Stimulated activated CD8-positive, alpha-beta memory T cell treated with anti-CD3 and anti-CD28 coated beads, Interleukin-2, amount 100 ng/mL, for 48 hours (primary cell): ENCODE measurements around the gene HTT-AS.
"Not testable (repeated sequence)": the region's sequence is repeated elsewhere in the genome, so short reads cannot be mapped to it uniquely, and the experiment has no call there.

Experiments used
- DNase-seq, 2 donors: peaks; one replicate each; pipeline ENCODE4 v3.0.0-alpha.2; 2020; ENCODE audit warnings: low read depth in 2 of 2

Gene HTT-AS

DNA sequence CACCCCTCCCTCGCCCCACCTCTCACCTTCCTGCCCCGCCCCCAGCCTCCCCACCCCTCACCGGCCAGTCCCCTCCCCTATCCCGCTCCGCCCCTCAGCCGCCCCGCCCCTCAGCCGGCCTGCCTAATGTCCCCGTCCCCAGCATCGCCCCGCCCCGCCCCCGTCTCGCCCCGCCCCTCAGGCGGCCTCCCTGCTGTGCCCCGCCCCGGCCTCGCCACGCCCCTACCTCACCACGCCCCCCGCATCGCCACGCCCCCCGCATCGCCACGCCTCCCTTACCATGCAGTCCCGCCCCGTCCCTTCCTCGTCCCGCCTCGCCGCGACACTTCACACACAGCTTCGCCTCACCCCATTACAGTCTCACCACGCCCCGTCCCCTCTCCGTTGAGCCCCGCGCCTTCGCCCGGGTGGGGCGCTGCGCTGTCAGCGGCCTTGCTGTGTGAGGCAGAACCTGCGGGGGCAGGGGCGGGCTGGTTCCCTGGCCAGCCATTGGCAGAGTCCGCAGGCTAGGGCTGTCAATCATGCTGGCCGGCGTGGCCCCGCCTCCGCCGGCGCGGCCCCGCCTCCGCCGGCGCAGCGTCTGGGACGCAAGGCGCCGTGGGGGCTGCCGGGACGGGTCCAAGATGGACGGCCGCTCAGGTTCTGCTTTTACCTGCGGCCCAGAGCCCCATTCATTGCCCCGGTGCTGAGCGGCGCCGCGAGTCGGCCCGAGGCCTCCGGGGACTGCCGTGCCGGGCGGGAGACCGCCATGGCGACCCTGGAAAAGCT, at the start of gene HTT-AS, which contains the start of gene HTT:
TSS of gene HTT-AS (minus strand) at position 461 of the 768 bp plus-strand sequence.
TSS of gene HTT (plus strand) at position 604 of the 768 bp plus-strand sequence. CDS start at position 749, 145 bp downstream.
- peak; percentile 97 to 98 for DNase-seq

DNA sequence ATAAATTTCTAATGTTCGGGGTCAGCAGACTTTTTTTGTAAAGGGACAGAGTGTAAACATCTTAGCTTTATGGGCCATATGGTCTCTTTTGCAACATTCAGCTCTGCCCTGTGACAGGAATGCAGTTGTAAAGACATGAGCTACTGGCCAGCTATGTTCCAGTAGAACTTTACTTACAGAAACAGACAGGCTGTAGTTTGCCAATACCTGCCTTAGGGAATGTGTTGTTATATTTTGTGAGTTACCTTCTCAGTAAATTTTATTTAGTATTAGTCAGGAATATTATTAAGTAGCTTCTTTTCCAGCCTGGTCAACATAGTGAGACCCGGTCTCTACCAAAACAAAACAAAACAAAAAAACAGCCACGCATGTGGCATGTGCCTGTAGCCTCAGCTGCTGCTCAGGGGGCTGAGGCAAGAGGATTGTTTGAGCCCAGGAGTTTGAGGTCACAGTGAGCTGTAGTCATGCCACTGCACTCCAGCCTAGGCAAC, 48.9 kb upstream of the HTT-AS start:
- DNase-seq, result no peak

DNA sequence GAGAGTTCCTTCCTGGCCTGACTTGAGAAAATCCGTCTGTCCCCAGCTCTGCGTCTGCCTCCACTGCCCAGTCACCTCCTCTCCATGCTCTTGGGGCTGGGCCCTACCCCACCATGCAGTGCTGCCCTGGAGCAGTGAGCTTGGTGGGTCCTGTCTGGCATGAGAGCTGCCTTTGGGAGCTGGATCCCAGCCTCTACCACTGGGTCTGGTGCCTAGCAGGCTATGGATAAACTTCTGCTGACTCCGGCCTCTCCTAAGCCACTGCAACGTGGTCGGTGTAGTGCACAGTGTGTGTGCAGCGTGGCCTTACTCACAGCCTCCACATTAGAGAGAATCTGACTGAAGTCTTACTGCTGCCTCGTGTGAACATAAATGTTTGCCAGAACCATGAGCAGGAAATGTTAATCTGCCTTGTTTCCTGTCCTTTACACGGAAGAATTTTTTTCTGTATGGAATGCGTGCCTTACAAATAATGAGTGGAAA, 47.8 kb upstream of the HTT-AS start:
- no peak for DNase-seq

DNA sequence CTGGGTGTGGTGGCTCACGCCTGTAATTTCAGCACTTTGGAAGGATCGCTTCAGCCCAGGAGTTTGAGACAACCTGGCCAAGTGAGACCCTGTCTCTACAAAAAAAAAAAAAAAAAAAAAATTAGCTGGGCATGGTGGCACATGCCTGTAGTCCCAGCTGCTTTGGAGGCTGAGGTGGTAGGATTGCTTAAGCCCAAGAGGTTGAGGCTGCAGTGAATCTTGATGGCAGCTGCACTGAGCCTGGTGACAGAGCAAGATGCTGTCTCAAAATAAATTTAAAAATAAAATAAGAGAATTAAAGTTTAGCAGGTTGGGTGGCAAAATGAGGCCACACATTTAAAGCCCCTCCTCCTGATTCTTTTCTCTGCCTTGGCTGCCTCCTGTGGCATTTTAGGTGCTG, 47.3 kb upstream of the HTT-AS start:
- no peak for DNase-seq

DNA sequence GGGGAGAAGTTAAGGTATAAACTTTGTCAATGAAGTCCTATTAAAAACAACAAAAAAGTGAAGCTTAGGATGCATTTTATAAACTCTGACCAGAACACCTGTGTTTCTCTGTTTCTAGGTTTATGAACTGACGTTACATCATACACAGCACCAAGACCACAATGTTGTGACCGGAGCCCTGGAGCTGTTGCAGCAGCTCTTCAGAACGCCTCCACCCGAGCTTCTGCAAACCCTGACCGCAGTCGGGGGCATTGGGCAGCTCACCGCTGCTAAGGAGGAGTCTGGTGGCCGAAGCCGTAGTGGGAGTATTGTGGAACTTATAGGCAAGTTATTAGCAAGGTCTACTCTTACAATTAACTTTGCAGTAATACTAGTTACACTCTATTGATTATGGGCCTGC, 46.8 kb upstream of the HTT-AS start:
- no peak for DNase-seq

DNA sequence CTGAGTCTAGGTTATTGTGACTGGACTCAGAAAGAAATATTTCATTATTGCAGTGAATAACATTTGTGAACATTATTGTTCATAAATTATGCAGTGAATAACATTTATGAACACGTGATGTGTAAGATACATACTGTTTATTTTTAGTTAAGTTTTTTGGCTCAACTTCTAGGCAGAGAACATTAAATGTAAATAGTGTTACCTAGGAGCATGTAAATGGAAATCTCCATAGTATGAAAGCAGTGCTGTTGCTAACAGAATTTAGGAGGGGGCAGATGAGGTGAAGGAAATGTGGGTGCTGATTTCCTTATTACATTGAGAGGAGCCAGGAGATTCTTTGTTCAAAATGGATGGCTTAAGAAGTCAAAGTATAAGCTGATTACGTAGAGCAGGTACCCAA, 45.1 kb upstream of the HTT-AS start:
- no peak for DNase-seq

DNA sequence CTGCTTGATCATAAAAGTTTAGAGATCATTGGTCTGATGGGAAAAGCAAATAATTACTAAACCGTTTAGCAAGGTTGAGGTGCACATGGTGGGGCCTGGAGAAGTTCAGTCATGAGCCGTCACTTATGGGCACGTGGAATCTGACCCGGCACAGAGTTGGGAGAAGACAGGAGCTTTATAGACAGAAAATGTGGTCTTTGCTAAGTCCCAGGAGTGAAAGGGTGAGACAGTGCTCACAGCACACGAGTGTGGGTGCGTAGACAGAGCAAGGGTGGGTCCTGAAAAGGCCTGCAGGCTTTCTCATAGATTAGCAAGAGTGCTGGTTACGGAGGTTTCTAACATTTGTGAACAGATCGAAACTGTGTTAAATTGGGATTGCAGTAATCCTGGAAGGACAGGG, 44.0 kb upstream of the HTT-AS start:
- DNase-seq, result no peak

DNA sequence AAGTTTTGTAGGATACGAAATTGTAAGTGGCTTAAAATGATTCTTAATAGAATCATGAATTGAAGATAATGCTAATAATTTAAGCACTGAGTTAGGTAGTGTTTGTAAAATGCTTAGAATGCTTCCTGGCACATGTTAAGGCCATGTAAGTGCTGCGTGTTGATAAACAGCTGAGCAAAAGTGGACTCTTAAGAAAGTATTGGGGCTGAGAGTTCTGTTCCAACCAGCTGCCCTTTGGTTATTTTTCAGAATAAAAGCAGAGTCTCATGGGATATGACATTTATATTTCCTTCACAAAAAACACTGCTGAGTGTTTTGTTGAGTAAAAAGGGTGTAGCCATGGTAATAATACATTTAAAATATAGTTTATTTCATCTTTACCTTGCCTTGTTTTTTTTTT, 42.6 kb upstream of the HTT-AS start:
- no peak for DNase-seq

DNA sequence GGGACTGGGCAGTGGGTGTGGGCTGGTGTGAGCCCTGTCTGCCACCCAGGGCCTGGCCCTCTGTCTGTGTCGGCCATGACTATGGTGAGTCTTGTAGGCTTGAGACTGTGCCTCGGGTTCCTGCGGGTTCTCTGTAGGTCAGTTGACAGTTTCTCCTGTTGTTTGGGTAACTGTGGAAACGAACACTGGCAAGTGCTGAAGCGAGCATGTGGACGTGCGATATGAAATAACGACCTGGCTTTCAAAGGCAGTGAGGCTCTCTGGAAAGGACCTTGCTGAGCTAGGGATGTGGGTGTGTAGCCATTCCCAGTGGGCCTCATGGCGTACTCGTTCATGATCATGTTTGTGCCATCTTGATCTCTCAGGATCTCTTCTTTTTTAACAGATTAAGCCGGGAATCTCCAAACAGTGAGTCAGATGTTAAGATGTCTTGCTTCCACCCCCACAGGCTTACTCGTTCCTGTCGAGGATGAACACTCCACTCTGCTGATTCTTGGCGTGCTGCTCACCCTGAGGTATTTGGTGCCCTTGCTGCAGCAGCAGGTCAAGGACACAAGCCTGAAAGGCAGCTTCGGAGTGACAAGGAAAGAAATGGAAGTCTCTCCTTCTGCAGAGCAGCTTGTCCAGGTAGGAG, 41.4 kb upstream of the HTT-AS start:
- no peak for DNase-seq

DNA sequence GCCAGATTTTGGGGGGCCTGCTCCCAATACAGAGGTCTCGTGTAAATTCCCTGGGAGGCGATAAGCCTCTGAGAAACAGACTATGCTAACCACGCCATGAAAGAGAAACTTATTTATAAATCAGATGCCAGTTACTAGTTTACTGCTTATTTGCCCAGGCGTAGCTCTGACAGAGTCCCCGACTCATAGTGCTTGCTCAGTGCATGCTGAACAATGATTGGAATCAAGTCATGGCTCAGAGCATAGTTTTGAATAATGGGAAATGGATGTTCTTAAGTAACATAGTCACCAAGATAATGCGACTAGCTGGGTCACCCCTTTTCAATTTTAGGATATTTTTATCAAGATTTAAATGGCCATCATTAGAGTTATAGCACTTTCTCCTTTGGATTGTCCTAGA, 40.0 kb upstream of the HTT-AS start:
- DNase-seq, result no peak

DNA sequence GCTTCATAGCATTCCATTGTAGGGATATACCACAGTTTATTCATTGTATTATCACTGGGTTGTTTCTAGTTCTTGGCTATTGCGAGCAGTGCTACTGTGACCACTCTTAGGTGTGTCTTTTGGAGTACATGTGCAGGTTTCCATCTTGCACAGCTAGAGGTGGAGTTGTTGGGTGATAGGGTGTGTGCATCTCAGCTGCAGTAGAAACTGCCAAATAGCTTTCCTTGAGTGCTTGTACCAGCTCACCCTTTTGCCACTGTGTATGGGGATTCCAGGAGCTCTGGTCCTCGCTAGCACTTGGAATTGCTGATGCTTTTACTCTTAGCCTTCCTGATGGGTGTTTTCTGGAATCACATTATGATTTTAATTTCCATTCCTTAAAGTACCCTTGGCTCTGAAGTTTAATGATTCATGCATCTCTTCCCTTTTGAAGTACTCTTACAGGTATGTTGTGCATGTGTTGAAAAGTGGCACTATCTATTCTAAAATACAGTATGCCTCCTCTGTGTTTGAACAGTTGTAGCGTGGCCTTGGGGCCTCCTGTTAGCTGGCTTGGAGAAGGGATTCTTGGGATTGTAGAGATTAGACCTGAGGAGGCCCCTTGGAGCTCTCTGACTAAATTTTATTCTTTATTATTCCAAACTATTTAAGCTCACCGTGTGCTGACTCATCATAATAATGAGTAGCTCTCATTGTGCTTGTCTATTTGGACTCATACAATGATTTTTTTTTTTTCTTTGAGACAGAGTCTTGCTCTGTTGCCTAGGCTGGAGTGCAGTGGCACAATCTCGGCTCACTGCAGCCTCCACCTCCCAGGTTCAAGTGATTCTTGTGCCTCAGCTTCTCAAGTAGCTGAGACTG, 38.5 kb upstream of the HTT-AS start:
- no peak for DNase-seq

DNA sequence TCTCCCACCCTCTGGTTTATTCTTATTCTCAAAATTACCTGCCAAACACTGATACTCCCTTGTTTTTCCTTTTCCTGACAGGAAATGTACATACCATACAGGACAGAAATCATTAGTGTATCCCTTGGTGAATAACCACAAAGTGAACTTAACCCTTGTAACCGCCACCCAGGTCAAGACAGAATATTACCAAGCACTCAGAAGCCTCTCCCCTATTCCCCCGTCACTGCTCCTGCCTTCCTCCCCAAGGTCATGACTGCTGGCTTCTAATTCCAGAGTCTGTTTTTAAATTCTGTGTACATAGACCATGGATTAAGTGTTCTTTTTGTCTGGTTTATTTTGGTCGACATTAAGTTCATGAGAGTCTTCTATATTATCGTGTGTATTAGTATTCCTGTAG, 37.9 kb upstream of the HTT-AS start:
- no peak for DNase-seq

DNA sequence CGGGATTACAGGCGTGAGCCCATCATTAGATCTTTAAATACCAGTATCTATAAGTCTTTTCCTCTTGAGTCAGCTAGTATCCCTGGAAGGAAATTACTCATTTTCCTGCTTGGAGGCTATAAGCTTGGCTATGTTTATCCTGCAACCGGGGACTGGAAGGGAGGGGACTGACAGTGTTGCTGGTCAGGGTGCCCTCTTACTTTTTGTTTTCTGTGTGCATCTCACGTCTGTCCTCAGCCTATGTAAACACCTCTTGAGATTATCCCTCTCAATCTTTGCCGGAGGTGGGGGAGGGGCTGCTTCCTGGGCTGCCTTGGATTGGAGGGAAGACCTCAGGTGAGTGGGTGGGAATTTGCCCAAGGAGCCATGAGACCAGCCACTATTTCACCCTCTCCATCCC, 37.1 kb upstream of the HTT-AS start:
- no peak for DNase-seq

DNA sequence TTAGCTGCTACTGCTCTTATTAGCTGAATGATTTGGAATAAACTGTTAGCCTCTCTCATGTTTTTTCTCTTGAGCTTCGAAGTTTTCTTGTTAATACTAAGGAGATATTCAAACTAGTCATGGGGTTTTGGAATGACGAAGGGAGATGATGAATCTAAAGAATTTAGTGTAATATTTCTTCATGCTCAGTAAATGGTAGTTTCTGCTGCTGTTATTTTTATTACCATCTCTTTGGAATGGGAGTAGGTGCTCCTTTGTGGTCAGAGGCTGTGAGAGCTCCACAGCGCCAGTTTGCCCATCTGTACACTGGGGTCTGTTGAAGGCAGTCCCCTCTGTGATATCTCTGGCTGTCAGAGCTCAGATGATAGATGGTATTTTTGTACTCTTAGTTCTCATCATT, 33.9 kb upstream of the HTT-AS start:
- no peak for DNase-seq

DNA sequence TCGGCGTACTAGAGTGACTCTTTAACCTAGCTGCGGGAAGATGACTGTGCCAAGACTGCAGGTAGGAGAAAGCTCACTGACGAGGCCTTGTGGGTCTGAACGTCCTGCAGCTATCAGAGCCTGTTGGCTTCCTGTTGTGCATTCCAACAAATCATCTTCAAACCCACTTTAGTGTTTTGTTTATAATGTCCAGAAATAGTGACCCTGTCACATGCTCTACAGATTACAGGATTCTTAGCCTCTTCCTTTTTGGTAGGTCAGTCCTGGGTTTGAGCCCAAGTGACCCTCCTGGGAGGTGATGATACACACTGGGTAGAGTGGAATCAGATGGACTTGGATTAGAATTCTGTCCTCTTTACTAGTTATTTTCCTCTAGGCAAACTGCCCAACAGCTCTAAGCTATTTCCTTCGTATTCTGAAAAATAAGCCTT, 33.4 kb upstream of the HTT-AS start:
- no peak for DNase-seq

DNA sequence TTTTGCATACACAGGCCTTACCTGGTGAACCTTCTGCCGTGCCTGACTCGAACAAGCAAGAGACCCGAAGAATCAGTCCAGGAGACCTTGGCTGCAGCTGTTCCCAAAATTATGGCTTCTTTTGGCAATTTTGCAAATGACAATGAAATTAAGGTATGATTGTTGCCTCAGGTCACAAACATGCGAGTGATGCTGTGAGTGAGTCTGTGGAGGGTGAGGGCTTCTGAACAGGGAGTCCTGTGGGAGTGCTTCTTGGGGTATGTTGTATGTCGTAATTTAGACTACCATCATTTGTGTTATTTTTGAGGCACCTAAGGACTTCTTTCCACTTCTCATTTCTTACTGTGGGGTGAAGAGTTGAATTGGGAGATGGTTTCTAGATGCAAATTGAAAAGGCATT, 32.9 kb upstream of the HTT-AS start:
- no peak for DNase-seq

DNA sequence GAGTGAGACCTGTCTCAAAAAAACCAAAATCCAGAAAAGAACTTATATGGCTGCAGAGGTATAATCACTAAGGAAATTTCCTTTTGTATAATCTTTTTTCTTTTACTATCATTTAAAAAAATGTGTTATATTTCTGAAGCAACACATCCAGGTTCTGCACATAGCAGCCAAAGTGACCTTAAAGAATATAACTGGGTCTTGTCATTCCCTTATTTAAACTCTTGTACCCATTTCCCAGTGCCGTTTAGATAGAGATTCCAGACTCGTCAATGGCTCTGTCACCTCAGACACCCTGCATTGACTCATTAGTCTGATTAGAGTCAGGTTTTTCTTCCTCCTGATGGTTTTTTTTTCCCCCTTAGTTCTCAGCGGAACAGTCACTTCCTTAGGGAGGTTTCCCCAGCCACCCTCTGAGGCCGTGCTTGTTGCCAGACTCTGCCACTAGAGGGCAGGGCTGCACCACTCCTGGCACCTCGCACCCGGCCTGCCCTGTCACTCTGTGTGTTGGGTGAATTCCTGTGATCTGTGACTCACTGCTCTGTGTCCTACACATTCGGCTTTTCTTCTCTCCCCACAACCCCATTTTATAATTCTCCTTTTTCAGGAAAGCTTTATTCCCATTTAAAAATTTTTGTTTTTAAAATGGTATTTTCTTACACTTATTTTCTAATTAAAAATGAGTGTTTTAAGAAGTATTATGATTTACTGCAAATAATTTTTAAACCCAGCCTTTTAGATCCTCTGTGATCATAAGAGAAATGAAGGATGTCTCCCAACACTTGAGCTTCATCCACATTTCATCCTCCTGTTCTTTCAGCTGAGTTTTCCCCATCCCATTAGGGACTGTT, 32.2 kb upstream of the HTT-AS start:
- DNase-seq, result peak; percentile 81 to 91

DNA sequence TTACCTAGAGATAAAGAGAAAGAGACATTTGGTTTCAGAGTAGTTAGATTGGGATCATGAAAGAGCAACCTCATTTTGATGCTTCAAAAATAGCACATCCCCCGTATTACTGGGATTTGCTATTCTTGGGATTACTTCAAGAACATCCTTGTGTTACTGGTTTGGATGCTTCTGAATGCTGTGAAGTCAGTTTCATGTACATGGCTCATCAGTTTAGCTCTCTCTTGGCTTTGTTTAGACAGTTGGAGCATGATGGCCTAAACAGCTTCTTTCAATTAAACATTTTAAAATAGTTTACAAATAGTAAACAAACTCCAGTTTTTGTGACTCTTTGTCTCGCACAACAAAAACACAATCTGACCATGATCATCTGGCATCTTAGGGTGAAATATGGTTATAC, 24.0 kb upstream of the HTT-AS start:
- DNase-seq, result no peak

DNA sequence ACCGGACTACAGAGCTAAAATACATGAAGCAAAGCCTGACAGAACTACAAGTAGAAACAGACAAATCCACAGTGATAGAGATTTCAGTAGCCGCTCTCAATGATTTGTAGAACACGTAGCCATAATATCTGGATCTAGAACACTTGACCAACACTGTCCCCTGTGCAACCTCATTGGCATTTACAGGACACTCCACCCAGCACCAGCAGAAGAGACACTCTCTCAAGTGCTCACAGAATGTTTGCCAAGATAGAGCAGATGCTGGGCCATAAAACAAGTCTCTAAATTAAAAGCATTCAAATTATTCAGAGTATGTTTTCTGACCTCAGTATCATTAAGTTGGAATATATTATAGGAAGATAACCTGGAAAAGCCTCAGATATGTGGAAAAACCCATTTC, 21.9 kb upstream of the HTT-AS start:
- no peak for DNase-seq

DNA sequence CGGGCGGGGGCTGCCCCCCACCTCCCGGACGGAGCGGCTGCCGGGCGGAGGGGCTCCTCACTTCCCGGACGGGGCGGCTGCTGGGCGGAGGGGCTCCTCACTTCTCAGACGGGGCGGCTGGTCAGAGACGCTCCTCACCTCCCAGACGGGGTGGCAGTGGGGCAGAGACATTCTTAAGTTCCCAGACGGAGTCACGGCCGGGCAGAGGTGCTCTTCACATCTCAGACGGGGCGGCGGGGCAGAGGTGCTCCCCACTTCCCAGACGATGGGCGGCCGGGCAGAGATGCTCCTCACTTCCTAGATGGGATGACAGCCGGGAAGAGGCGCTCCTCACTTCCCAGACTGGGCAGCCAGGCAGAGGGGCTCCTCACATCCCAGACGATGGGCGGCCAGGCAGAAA, 20.4 kb upstream of the HTT-AS start:
- DNase-seq, result not testable (repeated sequence)

DNA sequence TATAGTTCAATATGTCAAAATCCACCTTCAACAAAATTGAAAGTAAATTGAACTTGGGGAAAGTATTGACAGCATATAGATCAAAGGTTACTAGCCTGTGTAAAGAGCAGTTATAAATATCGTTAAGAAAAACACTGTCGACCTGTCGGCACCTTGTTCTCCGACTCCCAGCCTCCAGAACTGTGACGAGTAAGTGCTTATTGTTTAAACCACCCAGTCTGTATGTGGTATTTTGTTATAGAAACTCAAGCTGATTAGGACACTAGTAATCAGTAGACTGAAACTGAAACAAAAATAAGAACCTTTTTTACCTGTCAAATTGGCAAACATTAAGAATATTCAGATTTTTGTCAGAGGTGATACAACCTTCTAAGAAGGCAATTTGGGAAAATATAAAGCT, 17.1 kb upstream of the HTT-AS start:
- no peak for DNase-seq
